ENCODE measurements around the gene COL25A1. TPM values are rescaled to one million over a fixed set of nuclear protein-coding genes. Genes with fewer than 3 reads are reported as not detected.

Gene COL25A1
- total RNA-seq, 1 donor from 2014 or later = 0.35 TPM

GRCh38 chr4:109009909-109010308 is 292.5 kb downstream of the COL25A1 start:
- Histone ChIP-seq H3K27ac (no peak overlapping the region), H3K36me3 (no peaks in the 10 kb centered on the region), H3K27me3 (ENCODE audit: low read depth) (no peaks in the 10 kb centered on the region), H3K9me3 (no peaks in the 10 kb centered on the region), H3K4me3 (no peak overlapping the region), H3K4me1 (no peaks in the 10 kb centered on the region)
- TF ChIP-seq CTCF (IDR thresholded peaks at IDR 0.05) = no peak
- intact Hi-C loops (cut with DNase I) = no loop called here
- no peak for ATAC-seq
- no peak for DNase-seq

GRCh38 chr4:109007976-109008375 is 294.5 kb downstream of the COL25A1 start:
- H3K36me3 ChIP-seq = no peaks in the 10 kb centered on the region
- no peak for ATAC-seq
- intact Hi-C loops (cut with DNase I) = no loop called here
- no peak for DNase-seq
- no peaks in the 10 kb centered on the region for H3K9me3 ChIP-seq
- no peak for TF ChIP-seq CTCF (IDR thresholded peaks at IDR 0.05)
- H3K27ac ChIP-seq = no peak overlapping the region
- no peaks in the 10 kb centered on the region for H3K4me1 ChIP-seq
- no peaks in the 10 kb centered on the region for H3K27me3 ChIP-seq (ENCODE audit: low read depth)
- H3K4me3 ChIP-seq = no peak overlapping the region

GRCh38 chr4:109005523-109005922 is 296.9 kb downstream of the COL25A1 start:
- DNase-seq (no peak), ATAC-seq (no peak)
- Histone ChIP-seq H3K36me3 (no peaks in the 10 kb centered on the region), H3K27me3 (ENCODE audit: low read depth) (no peaks in the 10 kb centered on the region), H3K4me1 (no peaks in the 10 kb centered on the region), H3K4me3 (no peak overlapping the region), H3K27ac (no peak overlapping the region), H3K9me3 (no peaks in the 10 kb centered on the region)
- TF ChIP-seq CTCF (IDR thresholded peaks at IDR 0.05) = no peak
- intact Hi-C loops (cut with DNase I) = no loop called here

GRCh38 chr4:109004418-109004817 is 298.0 kb downstream of the COL25A1 start:
- Histone ChIP-seq H3K4me1 (no peaks in the 10 kb centered on the region), H3K27me3 (ENCODE audit: low read depth) (no peaks in the 10 kb centered on the region), H3K27ac (no peak overlapping the region), H3K9me3 (no peaks in the 10 kb centered on the region), H3K36me3 (no peaks in the 10 kb centered on the region), H3K4me3 (no peak overlapping the region)
- ATAC-seq = no peak
- intact Hi-C loops (cut with DNase I) = no loop called here
- DNase-seq = no peak
- TF ChIP-seq CTCF (IDR thresholded peaks at IDR 0.05) = no peak

- Histone ChIP-seq H3K4me1 (no peaks in the 10 kb centered on the region), H3K4me3 (no peak overlapping the region), H3K36me3 (no peaks in the 10 kb centered on the region), H3K27me3 (ENCODE audit: low read depth) (no peaks in the 10 kb centered on the region), H3K9me3 (no peaks in the 10 kb centered on the region), H3K27ac (no peak overlapping the region)
- DNase-seq (no peak), ATAC-seq (no peak)
- TF ChIP-seq CTCF (IDR thresholded peaks at IDR 0.05) = no peak
- intact Hi-C loops (cut with DNase I) = no loop called here
Observed at GRCh38 chr4:109003964-109004363, 298.5 kb downstream of the COL25A1 start.
